NCI-H1092 treated with DMSO at 0.1 percent for 48 hours (cell line): ENCODE data around the gene KLHL34.

Source experiments
- DNase-seq: peaks from one replicate; lab custom pipeline; 2025; lab: John Stamatoyannopoulos, UW

KLHL34 gene

DNA sequence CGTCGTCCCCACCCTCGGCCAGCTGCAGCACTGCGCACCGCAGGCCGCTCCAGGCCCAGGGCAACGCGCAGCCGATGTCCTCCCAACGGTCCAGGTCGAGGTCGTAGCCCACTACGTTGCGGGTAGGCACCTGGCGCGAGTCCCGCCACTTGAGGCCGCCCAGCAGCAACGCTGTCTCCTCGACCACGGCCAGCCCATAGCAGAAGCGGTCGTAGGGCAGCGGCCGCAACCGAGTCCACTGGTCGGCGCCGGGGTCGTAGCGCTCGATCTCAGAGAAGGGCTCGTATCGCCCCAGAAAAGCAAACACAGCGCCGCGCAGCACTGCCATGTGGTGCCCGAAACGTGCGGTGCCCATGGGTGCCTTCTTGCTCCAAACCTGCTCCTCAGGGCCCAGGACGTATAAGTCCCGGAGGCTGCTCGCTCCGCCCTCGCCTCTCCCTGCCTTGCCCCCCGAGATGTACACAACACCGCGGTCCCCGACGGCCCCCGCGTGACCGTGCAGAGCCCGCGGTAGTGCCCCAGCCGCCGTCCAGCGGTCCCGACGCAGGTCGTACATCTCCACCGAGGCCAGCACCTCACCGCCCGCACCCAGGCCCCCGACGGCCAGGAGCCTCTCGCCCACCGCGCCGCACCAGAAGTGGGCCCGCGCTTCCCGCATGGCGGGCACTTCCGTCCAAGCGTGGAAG, 2.1 kb downstream of the KLHL34 start:
- DNase-seq: no peak

DNA sequence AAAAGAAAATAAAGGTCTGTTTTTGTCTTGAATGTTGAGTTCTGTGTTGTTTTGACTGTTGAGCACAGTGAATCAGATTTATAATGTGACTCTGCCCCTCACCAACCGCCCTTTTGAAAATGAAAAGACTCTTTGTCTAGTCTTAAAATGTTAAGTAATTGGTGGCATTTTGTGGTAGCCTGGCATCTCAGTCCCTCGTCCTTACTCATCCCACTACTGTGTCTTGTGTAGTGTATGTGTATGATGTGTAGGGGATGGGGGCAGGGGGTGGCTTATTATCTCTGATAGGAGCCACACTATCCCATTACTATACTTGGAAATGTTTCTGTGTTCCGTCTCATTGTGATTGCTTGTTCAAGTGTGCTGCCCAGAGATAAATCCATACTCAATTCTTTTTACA, 12.2 kb downstream of the KLHL34 start:
- no peak for DNase-seq

DNA sequence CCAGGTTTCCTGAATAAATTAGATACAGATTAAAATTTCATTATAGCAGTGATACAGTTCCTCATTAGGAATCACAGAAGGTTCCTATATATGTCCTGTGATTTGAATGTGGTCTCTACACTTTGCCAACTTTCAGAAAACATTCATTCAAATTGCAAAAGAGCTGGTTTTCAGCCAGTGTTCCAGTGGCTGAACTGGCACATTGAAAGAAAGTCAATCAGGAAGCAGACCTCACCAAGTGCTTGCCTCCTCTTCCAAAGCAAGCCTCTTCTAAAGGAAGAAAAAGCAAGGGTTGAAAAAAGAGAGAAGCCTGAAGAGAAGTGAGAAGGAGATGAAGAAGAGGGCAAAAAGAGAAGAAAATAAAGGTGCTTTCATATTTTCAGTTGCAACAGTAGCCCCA, 12.7 kb downstream of the KLHL34 start:
- DNase-seq: no peak

DNA sequence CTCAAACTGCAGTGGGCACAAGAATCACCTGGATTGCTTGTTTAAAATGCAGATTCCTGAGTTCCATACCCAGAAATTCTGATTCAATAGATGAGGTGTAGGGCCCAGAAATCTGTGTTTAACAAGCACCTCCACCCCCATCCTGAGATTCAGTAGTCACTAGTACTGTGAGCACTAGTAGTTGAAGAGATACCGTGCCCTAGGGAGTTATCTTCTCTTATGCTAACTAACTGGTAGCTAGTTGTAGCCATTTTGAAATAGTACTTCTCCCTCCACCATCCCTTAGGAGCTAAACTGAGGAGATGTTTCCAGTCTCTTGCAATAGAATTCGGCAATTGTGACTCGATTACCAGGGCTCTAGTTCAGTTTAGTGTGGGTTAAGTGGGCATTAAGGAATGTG, 18.4 kb downstream of the KLHL34 start:
- no peak for DNase-seq

DNA sequence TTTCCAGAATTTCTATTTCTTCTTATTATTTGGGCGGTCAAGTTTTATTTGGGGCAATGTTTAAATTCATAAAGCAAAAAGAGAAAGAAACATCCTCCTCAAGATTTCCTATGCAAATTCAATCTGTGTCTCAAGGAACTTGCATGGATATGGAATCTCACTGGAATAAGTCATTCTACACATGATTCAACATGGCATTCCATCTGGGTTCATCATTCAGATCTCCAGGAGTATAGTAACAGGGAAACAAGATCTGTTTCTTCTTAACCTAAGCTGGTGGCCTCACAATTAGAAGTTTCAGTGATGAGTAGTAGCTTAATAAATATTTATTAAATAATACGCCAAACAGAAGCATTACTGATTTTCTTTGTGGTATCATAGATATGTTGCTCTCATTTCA, 19.8 kb downstream of the KLHL34 start:
- no peak for DNase-seq

DNA sequence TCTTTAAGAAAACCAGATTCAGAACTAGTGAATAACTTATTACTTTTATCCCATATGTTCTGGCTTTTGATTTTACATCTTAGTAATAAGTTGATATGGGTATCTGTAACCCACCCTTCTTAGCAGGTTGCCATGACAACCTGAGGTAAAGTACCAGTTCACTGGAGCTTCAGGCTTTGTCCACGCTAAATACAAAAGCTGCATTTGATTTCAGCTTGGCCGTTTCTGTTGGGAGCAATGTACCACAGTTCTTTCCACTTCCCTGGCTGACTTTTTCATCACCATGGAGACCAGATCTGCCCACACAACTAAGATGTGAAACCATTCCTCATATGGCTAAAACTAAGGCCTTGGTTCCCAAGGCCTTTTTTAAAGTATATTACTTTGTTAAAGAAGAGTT, 26.1 kb downstream of the KLHL34 start:
- DNase-seq: no peak

DNA sequence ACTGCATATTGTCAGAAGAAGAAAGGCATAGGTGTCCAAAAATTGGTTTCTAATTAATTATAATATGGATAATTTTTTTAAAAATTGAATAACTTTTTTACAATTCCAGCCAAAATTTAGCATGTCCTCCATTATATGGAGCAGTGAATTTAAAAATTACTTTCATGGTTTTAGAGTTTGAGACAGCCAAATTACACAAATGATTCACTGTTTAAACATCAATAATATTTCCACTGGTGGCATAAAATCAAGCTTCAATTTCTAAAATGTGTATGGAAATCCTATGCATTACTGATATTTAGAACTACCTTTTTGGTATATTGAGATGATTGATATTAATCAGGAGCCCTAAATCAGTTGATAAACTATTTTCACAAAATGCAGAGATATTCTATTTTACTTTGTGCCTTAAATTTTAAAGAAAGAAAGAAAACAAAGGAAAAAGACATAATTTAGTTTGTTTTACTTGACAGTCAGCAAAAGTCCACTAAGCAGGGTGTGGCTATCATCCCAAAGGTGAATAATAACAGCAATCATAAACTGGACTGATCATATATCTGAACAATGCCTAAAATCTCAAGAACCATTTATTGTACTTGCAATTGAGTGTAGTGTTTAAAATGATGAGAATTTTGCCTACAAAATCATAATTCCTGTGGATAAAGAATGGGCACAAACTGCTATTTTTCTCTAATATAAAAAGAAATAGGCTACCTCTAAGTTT, 34.2 kb downstream of the KLHL34 start:
- DNase-seq: no peak

DNA sequence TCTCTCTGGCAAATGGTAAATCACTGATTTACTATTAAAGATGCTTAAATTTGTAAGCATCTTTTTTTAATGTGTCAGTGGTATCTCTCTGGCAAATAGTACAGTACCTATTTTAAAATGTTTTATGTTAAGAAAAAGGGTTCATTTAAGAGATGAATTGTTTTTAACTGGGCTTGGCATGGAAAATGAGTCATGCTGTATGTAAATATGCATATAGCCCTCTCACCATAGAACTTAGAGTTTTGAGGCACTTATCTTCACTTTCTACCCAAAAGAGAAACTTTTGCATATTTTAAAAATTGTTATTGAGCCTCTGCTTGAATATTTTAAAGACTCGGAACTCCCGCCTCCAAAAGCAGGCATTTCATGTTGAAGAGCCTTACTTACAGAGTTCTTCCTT, 37.9 kb downstream of the KLHL34 start:
- DNase-seq: no peak

DNA sequence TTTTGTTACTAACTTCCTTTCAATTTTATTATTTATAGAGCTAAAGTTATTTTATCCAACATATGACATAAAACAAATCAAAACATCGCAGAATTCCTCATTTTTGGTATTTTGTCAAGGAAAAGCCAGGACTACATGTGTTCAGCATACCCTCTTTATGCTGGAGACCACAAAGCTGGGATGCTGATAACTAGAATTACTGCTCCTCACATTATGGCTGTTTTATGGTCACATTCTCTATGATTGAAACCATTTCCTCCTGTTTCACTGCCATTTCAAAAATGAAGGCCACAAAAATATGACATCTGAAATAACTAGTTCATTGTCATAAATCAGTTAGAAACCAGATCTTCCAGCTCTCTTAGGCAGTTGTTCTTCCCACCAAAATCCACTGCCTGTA, 41.7 kb downstream of the KLHL34 start:
- DNase-seq: no peak

DNA sequence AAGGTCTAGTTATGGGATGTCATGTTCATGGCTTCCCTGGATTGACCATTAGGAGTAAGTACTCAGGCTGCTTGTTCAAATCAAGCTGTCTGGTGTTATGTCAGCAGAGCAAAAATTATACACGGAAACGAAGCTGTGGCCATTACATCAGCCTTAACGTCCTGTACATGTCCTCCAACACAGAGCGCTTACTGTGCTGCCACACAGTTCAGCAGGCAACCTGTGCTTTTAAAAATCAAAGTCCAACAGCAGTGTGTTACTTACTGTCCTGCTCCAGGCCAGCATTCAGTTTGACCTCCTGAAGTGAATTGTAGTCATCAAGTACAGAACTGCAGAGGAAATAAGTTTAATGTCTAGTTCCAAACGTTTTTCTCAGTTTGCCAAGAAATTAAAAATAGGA, 46.0 kb downstream of the KLHL34 start:
- DNase-seq: no peak

DNA sequence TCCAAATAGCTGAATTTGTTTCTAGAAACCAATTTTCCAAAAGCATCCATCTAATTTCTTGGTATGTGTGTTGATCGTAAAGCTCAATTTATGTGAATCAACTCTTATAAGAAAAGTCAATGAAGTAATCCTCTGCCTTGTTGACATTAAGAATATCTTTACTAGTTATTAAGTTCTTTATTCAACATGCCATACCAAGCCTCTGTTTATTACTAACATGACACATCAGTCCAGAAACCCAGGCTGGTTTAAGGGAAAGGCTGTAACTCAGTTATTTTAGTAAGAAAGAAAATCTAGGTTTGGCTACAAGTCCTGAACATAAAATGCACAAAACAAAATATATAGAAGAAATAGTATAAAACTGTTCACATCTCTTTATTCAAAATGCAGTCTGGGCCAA, 48.0 kb downstream of the KLHL34 start:
- DNase-seq: no peak

DNA sequence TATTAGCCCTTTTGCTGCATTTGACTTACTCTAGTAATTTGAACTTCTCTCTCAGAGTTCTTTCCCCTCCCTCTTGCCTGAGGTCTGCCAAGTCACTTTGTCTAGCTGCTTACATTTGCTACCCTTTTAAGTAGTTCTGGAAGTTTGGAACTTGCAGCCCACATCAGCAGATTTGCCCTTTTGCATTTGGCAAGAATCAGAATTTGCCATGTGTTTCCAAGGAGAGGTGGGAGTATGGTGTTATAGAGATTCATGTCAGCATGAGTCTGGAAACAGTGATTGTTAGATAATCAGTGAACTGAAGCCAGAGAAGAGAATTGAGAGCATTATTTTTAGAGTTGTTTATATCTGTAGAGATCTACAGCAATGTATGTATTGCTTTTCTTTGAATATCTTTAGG, 52.1 kb downstream of the KLHL34 start:
- DNase-seq: no peak
